ENCODE results near the gene AUNIP.

Gene AUNIP

DNA sequence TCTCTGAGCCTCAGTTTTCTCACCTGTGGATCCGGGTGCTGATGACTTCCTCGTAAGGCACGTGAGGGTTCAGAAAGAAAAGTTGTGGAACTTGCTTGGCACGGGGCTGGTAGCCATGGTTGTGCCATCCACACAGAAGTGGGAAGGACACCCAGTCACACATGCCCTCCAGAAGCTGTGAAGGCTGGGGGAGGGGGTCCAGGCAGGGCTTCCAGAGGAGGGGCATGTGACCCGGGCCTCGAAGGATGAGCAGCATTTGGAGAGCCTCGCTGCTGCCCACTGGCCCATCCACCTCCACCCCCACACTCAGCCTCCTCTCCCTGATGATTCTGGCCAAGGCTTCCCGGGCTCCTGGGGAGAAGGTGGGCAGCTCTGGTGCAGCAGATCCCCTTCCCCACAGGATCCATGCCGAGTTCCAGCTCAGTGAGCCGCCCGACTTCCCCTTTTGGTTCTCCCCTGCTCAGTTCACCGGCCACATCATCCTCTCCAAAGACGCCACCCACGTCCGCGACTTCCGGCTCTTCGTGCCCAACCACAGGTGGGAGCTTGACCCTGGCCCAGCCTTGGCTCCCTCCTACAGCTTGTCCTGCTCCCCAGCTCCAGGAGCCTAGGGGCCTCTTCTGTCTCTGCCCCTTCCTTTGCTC is 49.9 kb downstream of the AUNIP start:
- DNase-seq (ENCODE audit: low read depth) = no peak

DNA sequence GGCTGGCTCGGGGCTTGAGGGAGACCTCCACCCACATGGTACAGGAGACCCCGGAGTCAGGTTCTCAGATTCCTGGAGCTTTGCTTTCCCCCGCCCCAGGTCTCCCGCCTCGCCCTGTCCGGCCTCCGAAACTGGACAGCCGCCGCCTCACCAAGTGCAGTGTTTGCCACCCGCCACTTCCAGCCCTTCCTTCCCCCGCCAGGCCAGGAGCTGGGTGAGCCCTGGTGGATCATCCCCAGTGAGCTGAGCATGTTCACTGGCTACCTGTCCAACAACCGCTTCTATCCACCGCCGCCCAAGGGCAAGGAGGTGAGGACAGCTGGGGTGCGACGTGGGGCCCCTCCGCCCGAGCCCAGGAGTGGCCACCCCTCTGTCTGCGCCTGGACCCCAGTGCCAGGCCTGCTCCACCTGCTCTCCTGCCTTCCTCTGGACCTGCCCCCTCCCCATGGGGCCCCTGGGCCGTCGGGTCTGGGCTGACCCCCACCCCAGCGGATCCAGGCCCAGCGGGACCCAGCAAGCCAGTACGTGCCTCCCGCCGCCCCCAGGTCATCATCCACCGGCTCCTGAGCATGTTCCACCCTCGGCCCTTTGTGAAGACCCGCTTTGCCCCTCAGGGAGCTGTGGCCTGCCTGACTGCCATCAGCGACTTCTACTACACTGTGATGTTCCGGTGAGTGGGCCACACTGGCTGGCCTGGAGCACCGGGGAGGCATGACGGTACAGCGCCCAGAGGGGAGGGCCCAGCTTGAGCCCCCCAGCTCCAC is 50.6 kb downstream of the AUNIP start:
- no peak for DNase-seq (ENCODE audit: low read depth)

DNA sequence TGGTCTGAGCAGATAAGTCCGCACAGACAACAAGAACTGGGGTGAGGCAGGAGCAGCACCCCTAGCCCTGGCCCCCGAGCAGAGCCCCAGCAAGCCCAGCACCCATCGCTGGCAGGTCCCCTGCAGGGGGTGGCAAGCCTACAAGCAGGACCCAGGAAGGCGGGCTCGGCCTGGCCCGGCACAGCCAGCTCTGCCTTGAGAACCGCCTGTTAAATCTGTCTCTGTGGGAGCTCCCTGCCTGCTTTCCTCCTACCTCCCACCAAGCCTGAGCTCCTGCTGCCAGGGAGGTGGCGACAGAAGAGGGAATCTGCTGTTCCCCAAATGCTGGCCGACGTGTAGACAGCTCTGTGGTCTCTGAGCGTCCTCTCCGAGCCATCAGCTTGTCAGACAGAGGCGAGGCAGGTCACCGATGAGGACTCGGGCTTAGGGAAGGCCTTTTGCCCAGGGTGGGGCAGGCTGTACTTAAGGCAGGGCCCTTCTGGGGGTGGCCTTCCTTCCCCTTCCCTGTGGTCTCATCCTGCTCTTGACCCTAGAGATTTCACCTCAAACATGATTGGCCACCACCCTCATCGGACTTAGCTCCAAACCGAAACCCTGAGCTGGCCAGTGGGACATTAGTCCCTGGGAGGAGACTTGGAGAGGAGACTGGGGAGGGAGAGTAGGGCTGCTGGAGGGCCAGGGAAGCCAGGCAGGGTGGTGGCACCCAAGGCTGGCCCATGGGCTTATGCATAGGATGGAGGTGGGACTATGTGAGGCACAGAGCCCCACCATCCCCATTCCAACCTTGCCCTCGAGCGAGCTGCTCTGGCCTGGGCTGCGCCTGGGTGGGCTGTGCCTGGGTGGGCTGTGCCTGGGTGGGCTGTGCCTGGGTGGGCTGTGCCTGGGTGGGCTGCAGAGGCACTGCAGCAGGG is 51.5 kb downstream of the AUNIP start:
- DNase-seq (ENCODE audit: low read depth) = no peak

DNA sequence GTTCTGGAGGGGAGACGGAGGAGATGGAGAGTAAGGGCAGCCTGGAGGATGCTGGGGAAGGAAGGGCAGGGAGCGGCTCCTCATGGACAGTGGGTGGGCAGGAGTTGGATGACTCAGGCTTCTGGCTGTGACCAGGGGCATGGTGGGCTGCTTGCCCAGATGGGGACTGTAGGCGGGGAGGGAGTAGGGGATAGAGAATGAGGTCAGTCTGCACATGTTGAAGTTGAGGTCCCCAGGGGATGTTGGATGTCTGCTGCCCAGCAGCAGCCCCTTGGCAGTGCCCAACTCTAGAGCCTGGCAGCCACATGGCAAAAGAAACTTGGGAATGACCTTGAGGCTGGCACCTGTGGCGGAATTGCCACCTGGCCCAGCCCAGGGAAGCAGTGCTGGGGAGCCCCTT is 52.8 kb downstream of the AUNIP start:
- DNase-seq (ENCODE audit: low read depth) = peak; percentile 46

DNA sequence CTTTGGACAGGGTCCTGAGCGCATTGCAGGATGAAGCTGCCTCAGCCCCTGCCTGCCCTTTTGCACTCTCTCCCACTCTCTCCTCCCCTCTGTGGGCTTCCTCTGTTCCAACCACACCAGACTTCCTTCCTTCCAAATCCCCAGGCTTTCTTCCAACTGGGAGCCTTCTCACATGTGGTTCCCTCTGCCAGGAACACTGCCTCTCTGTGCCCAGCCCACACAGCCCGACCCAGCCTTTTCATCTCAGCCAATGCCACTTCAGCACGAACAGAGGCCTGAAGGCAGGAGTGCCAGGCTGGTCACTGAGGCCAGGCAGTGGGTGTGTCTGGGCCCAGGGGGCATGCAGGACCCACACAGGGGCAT is 53.4 kb downstream of the AUNIP start:
- peak; percentile 49 for DNase-seq (ENCODE audit: low read depth)

DNA sequence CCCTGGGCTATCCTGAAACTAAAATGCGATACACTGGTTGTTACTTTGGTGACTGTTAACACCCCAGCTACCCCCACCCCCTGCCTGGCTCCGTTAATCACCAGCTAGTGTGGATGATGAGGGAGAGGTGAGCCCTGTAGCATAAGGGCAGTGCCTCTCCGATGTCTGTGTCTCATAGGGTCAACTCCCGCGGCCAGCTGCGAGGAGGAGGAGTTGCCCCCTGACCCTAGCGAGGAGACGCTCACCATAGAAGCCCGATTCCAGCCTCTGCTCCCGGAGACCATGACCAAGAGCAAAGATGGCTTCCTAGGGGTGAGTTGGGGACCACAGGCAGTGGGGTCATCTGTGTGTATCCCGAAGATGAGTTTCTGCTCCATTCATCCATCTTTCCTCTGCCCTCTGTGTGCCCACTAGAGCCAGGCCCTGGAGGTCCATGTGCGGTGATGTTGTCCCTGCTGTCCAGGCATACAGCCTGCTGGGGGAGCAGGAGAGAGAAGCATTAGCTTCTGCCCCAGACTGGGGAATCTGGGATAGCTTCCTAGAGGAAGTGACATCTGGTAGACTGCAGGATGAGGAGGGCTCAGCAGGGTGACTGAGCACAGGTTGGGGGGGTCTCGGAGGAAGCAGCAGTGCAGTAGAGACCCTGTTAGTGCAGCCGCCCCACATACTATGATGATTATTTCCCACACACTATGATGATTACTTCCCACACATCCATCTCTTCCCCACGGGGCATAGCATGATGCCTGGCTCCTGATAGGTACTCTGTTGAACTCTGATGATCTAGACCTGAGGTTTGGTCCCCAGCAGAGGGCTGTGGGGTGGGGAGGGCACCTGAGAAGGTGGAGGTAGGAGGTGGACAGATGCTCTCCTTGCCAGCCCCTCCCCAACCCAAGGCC is 54.0 kb downstream of the AUNIP start:
- DNase-seq (ENCODE audit: low read depth) = no peak

DNA sequence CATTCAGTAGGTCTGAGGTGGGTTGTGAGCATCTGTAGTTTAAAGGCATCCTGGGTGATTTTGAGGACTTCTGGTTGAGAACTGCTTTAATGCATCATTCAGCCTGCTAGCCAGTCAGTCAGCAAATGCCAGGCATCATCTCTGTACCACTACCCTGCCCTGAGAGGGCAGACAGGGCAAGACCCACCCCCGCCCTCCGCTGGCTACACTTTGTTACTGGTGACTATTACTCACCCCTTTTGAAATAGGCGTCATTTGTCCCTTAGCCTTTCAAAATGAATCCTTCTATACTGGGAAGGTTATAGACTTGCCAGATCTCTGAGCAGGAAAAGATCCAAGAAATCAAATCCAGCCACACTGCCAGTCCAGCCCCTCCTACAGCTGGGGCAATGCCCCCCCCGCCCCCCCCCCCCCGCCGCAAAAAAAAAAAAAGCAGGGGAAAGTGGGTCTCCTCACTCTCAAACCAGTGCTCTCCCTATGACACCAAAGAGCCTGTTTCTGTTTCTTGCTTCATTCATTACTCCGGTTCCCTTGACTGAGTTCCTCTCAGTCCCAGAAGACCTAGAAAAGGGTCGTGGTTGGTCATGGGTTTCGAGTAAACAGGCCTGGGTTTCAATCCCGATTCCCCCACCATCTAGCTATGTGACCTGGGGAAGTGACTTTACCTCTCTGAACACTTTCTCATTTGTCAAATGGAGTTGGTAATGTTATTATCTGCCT is 54.9 kb downstream of the AUNIP start:
- no peak for DNase-seq (ENCODE audit: low read depth)

DNA sequence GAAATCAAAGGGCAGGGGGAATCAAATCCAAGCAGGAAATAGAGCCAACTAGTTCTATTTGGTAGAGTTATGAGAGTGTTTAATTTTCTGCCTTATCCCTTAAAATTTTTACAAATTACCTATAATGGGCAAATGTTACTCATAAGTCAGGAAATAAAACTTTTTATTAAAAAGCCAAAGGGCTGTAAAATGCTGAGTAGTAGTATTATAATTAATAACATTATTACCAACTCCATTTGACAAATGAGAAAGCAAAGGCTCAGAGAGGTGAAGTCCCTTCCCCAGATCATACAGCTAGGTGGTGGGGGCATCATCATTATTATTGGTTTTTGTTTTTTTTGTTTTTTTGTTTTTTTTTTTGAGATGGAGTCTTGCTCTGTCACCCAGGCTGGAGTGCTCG is 55.9 kb downstream of the AUNIP start:
- no peak for DNase-seq (ENCODE audit: low read depth)

DNA sequence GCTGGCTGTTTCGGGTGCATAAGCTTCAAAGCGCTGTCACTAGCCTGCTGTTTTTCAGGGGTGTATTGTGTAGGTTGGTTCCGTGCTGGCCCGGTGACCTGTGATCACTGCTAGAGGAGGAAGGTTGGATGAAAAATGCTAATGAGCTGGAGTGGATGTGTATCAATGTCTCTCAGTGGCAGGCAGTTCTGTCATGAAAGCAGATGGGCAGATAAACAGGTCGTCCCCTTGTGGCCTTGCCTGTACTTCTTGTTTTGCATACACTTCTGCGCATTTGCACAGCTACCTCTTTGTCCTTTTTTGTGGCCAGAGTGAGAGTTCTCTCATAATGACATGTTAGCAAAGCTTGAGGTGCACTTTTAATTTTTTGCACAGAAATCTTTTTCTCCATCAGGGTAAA is 56.3 kb downstream of the AUNIP start:
- no peak for DNase-seq (ENCODE audit: low read depth)

DNA sequence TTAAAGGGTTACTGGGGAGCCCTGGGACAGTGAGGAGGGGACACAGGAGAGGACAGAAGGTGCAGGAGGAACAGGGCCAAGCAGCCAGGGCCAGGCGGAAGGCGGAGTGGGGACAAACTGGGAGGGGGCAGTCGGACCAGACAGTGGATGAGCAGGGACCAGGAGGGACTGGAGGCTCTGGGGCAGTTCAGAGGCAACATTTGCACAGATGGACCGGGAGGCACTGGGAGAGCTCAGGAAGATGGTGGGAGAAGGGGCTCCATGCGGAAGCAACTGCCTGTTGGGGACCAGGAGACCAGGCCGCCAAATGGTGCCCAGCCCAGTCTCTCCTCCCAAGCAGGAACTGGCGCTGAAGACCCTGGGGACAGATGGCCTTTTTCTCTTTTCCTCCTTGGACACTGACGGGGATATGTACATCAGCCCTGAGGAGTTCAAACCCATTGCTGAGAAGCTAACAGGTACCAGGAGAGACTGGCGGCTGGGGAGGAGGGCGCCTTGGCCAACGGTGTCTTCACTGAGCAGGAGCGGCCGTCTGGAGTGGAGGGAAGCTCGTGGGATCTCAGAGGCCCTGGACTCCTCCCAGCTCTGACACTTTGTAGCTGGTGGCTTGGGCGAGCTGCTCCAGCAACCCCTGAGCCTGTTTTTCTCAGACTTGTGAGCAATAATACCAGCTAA is 58.4 kb downstream of the AUNIP start:
- peak; percentile 32 for DNase-seq (ENCODE audit: low read depth)

DNA sequence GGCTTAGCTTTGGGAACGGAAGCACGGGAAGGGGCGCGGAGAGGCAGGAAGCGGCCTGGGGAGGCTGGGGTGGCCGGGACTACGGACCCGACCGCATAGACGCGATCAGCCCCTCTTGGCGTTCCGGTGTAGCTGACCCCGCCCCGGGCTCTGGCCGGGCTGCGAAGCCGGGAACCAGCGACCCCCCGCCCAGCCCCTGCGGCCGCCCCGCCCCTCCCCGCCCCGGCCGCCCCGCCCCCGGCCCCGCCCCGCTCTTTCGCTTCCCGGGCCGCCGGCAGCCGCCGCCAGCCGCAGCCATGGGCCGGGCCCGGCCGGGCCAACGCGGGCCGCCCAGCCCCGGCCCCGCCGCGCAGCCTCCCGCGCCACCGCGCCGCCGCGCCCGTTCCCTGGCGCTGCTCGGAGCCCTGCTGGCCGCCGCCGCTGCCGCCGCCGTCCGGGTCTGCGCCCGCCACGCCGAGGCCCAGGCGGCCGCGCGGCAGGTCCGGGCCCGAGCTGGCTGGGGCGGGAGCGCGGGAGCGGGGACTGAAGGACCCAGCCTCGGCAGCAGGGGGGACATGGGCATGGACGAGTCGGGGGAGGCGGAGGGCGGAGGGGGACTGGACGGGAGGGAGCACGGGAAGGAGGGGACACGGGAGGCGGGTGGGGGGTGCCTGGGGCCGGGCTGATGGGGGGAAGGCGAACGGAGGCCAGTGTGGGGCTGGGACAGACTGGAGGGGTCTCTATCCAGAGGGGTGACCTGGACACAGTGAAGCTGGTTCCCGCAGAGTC is 59.1 kb downstream of the AUNIP start, which contains the start of gene SELENON:
Gene SELENON, plus strand, starts transcription at position 259 of the 768 bp plus-strand sequence. Its CDS starts 38 bp downstream, at position 297.
- DNase-seq (ENCODE audit: low read depth) = peak; percentile 67

DNA sequence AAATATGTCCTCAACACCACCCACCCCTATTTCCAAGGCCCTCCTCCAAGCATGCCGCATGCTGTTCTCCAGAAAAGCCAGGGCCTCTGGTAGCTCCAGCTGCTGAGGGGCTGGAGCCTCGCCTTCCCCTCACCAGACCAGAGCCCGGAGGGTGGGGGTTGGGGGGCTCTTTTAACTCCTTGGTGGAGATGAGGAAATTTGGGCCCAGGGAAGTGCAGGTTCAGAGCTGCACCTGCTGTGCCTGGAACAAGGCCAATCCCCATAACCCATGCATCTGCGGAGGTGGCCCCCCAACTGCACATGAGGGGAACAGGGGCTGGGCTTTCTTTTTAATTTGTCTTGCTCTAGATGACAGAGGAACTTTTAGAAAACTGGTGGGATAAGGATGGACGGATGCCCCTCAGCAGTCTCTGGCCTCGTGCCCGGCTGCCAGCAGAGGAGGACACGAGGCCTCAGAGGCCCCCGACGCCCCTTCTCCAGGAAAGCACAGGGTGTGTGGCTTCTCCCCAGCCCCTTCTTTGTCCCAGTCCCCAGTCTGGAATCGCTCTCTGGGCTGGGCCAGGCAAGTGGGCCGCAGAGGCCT is 59.8 kb downstream of the AUNIP start:
- no peak for DNase-seq (ENCODE audit: low read depth)

DNA sequence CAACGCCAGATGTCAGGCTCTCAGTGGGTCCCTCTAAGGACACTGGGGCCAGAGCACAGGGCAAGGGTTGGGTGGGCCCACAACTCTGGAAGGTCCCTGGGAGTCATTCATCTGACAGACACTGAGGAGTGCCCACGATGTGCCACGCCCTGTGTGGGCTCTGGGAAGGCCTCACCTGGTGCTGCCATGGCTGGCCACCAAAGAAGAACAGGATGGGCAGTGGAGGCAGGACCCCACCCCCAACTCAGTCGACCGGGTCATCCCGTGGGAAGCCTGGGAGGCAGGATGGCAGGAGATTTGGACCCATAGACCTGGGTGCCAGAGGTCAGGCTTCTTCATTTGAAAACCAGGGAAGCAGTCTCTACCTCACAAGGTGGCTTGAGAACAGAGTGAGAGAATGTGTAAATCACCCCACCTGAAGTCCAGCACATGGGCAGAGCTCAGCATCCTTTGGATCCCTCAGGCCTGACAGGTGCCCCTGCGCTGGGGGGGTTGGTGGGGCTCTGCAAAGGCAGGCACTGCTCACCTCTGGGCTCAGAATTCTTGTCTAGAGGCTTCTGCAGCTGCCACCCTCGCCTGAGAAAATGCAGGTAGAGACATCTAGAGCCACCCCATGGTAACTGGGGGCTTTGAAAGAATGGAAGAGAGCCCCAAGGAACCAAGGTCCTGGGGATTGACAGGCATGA is 60.4 kb downstream of the AUNIP start:
- no peak for DNase-seq (ENCODE audit: low read depth)

DNA sequence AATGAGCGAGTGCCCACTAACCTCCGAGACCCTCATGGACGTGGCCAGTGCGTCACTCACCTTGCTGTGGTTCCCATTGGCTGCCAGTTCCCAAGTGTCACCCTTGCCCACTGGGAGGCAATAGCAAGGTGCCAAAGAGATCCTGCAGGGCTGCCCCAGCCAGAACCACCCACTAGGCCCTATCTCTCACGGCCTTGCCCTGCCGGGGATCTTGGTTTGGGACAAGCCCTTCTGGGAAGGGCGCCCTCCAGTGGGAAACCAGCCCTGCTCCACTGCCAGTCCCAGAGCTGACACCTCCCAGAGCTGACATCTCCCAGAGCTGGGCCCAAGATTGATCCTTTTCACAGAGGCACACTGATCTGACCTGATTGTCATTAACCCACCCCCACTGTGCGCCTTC is 61.3 kb downstream of the AUNIP start:
- peak; percentile 38 for DNase-seq (ENCODE audit: low read depth)

DNA sequence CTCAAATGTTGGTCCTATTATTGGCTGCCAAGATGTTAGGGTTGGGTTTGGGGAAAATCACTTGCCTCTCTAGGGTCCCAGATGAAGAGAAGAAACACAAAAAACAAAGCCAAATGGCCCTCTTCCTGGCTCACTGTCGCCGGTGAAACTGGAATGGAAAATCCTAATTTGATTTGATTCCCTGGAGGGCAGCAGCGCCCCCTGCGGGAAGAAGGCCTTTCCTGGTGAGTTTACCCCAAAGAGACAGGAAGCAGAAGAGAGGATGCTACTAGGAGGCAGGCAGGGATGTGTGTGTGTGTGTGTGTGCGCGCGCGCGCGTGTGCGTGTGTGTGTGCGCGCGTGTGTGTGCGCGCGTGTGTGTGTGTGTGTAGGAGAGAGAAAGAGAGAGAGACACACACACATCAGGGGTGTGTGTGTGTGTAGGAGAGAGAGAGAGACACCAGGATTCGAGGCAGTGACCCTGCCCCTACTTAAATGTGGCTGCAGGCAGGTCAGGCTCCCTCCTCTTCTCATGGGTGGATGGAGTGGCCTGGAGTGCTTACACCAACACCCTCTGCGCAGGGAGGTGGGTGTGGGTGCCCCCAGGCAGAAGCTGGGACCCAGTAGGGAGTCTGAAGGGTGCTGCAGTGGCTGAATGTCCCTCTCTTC is 62.3 kb downstream of the AUNIP start:
- DNase-seq (ENCODE audit: low read depth) = peak; percentile 78

DNA sequence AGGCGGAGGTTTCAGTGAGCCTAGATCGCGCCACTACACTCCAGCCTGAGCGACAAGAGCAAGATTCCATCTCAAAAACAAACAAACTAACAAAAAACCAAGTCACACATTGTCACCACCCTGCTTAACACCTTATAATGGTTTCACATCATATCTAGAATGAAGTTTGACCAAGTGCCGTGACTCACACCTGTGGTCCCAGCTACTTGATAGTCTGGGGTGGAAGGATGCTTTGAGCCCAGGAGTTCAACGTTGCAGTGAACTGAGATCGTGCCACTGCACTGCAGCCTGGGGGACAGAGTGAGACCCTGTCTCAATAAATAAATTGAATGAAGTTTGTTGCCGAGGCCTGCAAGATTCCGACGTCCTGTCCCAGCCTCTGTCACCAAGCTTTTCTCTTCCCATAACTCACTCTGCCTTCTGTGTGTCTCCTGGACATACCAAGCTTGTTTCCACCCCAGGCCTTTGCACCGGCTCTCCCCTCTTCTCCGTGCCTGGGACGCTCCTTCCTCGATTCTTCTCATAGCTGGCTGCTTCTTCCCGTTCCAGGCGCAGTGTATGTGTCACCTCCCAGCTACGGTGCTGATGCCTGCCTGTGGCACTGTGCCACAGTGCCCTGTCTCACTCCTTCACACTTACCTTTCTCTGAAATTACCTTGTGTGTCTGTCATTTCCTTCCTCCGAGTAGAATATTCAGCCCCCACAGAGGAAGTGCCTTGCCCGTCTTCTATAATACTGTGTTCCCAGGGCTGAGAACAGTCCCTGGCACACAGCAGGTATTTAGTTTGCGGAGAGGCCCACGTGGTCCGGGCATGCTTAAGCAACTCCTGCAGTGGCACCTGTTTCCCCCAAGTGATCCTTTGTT is 63.1 kb downstream of the AUNIP start:
- no peak for DNase-seq (ENCODE audit: low read depth)

DNA sequence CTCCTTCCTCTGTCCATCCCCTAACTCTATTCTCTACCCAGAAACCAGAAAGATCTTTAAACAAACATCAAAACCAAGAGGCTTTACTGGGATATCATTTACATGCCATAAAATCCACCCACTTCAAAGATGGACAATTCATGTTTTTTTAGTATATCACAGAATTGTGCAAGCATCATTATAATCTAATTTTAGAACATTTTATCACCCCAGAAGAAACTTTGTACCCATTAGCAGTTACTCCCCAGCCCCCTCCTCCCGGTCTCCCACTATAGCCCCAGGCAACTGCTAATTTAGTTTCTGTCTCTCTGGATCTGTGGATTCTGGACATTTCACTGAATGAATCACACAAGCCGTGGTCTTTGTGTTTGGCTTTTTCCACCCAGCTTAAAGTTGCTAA is 64.0 kb downstream of the AUNIP start:
- DNase-seq (ENCODE audit: low read depth) = peak; percentile 90

Data from EH (cell line).